Neural progenitor cell (in vitro differentiated cells): ENCODE results near the gene XPNPEP2.

Experiments used
- CTCF ChIP-seq: fragments of 200-600 bp; sonication (generic); IDR thresholded peaks from 2 replicates; pipeline ENCODE4 v1.5.1; 2017; ENCODE audit warnings: antibody characterized with exemption, mild to moderate bottlenecking
- EZH2 ChIP-seq: fragments of 200-600 bp; sonication (generic); IDR thresholded peaks from 2 replicates; pipeline ENCODE4 v1.6.1; 2017; ENCODE audit warnings: antibody characterized with exemption, mild to moderate bottlenecking, moderate library complexity

- TF ChIP-seq CTCF: no peak
- no peak for TF ChIP-seq EZH2
Observed at GRCh38 chrX:129804806-129805205, 66.0 kb downstream of the XPNPEP2 start.
